Choroid plexus epithelial cell (primary cell): ENCODE measurements around the gene RECK.
A peak's percentile ranks its signal among the peaks of the same experiment; 100 is the strongest.

Experiments
- DNase-seq: peaks from one replicate; pipeline ENCODE4 v3.0.0-alpha.2; 2010; ENCODE audit warnings: low read depth
- H3K4me3 ChIP-seq: 2 replicates; pipeline ENCODE4 v1.5.1; 2011; ENCODE audit warnings: low read depth, mild to moderate bottlenecking, control low read depth, low read length, moderate library complexity
- TF ChIP-seq, protein P1 (sequence below): conservative IDR thresholded peaks from 2 replicates; pipeline ENCODE4 v1.5.1; 2011; ENCODE audit warnings: low read depth, mild to moderate bottlenecking, control low read depth, inconsistent platforms, low read length, moderate library complexity

The RECK gene

GRCh38 chr9:36149197-36149596 lies 112.5 kb downstream of the RECK start:
- DNase-seq = peak; percentile 77
- H3K4me3 ChIP-seq = no peak overlapping the region
- TF ChIP-seq, protein P1, sequence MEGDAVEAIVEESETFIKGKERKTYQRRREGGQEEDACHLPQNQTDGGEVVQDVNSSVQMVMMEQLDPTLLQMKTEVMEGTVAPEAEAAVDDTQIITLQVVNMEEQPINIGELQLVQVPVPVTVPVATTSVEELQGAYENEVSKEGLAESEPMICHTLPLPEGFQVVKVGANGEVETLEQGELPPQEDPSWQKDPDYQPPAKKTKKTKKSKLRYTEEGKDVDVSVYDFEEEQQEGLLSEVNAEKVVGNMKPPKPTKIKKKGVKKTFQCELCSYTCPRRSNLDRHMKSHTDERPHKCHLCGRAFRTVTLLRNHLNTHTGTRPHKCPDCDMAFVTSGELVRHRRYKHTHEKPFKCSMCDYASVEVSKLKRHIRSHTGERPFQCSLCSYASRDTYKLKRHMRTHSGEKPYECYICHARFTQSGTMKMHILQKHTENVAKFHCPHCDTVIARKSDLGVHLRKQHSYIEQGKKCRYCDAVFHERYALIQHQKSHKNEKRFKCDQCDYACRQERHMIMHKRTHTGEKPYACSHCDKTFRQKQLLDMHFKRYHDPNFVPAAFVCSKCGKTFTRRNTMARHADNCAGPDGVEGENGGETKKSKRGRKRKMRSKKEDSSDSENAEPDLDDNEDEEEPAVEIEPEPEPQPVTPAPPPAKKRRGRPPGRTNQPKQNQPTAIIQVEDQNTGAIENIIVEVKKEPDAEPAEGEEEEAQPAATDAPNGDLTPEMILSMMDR = no peak

DNA sequence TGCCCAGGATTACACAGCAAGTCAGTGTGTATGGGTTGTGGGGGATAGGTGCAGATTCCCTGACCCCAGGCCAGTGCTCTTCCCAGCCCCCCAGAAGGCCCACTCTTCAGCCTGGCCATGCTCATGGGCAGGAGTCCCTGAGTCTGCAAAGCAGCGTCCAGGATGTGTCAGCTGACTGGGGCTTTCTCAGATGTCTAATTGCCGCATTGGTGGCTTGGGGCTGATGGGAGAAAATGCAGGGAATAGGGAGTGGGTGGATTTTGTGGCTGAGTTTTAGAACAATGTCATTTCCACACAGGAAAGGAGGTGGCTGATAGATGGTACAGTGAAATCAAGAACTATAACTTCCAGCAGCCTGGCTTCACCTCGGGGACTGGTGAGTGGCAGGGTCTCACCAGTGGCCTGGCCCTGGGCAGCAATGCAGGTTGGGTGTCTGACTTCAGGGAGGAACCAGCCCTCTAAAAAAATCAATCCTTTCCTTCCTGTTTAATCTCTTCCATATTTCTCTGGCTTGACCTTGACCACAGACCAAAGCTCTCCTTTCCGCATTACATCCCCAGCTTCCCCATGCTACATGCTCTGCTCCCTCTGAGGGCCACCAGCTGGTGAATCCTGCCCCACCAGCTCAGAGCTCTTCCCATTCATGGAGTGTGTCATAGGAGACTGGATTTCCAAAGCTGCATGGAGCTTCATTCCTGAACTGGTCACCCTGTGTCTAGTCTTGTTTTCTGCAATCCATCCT lies 114.0 kb downstream of the RECK start:
- TF ChIP-seq, protein P1 = no peak
- DNase-seq = no peak
- H3K4me3 ChIP-seq = no peak overlapping the region

GRCh38 chr9:36151316-36152210 lies 114.8 kb downstream of the RECK start:
- no peak overlapping the region for H3K4me3 ChIP-seq
- peak; percentile 68 for DNase-seq
- TF ChIP-seq, protein P1 = no peak

- H3K4me3 ChIP-seq = no peak overlapping the region
- no peak for DNase-seq
- TF ChIP-seq, protein P1 = no peak
Observed at GRCh38 chr9:36152741-36153438, 116.2 kb downstream of the RECK start.

GRCh38 chr9:36153746-36154145 lies 117.0 kb downstream of the RECK start:
- no peak overlapping the region for H3K4me3 ChIP-seq
- no peak for DNase-seq
- TF ChIP-seq, protein P1 = no peak

- no peak overlapping the region for H3K4me3 ChIP-seq
- TF ChIP-seq, protein P1 = no peak
- peak; percentile 68 for DNase-seq
Observed at GRCh38 chr9:36154331-36154952, 117.7 kb downstream of the RECK start.
